Astrocyte (in vitro differentiated cells and primary cell): ENCODE measurements around the gene ARAP1.

Experiments used
- EZH2 ChIP-seq: IDR thresholded peaks from 2 replicates; pipeline ENCODE4 v1.6.1; 2012; ENCODE audit warnings: mild to moderate bottlenecking, low read length, inconsistent platforms; ENCODE audit not compliant: insufficient read depth
- TF ChIP-seq, protein P1 (sequence below): IDR thresholded peaks from 2 replicates; pipeline ENCODE4 v1.5.1; 2011; ENCODE audit warnings: low read depth, mild to moderate bottlenecking, inconsistent platforms, low read length, moderate library complexity; ENCODE audit not compliant: insufficient read depth

DNA sequence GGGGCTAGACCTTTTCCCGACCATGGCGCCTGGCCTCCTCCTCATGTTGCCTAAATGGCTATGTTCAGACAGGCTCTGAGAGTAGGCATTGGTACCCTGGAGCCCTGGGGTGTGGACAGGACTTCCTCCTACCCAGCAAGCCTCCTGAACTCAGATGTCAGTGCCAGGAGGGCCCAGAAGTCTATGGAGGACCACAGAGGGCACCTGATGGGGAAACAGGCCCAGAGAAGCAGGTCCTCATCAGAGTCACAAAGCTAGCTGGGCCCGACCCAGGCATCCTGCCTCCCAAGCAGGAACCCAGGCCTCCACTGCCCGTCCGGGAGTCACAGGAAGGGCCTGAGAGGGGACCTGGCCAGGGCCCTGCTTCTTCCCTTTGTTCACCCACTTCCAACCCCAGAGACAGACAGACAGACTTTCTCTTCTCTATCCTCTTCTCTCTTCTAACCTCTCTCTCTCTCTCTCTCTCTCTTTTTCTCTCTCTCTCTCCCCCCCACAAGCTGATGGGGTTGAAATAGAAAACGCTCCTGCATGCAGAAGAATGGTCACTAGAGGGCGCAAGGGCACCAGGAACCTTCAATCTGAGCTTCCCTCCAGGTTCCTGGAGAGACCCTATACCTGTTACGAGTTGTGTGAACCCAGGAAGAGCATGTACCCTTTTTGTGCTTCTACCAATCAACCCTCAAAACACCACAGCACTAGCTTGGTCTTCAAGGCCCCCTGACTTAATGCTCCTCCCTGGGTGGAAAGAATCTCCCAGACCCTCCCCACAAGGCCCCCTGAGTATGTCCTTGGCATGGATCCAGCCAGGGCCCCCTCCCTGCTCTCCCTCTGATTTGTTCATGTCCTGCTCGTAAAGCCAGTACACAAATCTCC lies 27.1 kb downstream of the ARAP1 start:
- TF ChIP-seq, protein P1, sequence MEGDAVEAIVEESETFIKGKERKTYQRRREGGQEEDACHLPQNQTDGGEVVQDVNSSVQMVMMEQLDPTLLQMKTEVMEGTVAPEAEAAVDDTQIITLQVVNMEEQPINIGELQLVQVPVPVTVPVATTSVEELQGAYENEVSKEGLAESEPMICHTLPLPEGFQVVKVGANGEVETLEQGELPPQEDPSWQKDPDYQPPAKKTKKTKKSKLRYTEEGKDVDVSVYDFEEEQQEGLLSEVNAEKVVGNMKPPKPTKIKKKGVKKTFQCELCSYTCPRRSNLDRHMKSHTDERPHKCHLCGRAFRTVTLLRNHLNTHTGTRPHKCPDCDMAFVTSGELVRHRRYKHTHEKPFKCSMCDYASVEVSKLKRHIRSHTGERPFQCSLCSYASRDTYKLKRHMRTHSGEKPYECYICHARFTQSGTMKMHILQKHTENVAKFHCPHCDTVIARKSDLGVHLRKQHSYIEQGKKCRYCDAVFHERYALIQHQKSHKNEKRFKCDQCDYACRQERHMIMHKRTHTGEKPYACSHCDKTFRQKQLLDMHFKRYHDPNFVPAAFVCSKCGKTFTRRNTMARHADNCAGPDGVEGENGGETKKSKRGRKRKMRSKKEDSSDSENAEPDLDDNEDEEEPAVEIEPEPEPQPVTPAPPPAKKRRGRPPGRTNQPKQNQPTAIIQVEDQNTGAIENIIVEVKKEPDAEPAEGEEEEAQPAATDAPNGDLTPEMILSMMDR = peak; percentile 96
- no peak for TF ChIP-seq EZH2
